NT2/D1 (cell line): ENCODE data around the gene LEMD2.

ENCODE experiments used
- YY1 ChIP-seq: IDR thresholded peaks from 2 replicates; pipeline ENCODE4 v1.6.1; 2011; ENCODE audit not compliant: insufficient read length, insufficient read depth
- ZNF274 ChIP-seq: IDR thresholded peaks from 2 replicates; pipeline ENCODE4 v1.6.1; 2011; ENCODE audit warnings: mild to moderate bottlenecking, low read depth, low read length

DNA sequence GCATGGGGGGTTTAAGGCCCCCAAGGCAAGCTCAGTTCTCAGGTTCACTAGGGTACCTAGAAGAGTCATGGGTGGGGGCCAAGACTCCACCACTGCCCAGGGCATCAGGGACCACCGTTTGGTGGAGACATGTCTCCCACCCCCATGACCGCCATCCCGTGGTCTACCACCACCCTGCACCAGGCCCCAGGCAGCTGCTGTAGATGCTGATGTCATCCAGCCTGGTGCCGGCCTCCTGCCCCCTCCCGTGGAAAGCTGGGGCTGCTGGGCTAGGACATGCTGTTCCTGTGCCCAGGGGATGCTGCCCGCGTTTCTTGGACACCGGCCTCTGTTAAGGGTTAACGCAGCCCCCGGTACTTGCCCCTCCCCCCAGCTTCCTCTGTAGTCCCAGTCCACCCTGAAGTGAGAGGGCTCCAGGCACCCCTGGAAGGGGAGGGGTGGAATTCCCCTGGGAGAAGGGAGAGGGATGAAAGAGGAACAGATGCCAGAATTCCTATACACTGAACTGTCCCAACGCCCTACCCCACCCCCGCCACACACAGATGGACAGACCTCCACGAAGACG, 42.8 kb downstream of the LEMD2 start:
- TF ChIP-seq ZNF274 (no peak), YY1 (no peak)
